ENCODE results near the gene C3orf52.

The C3orf52 gene

GRCh38 chr3:112086875-112087524 lies 811 bp downstream of the C3orf52 start:
- peak; percentile 41 for DNase-seq (ENCODE audit: low read depth)

- no peak for DNase-seq (ENCODE audit: low read depth)
Measured at GRCh38 chr3:112087746-112088145, 1.6 kb downstream of the C3orf52 start.

- no peak for DNase-seq (ENCODE audit: low read depth)
Measured at GRCh38 chr3:112088944-112089343, 2.8 kb downstream of the C3orf52 start.

GRCh38 chr3:112089956-112090886 lies 4.0 kb downstream of the C3orf52 start:
- DNase-seq (ENCODE audit: low read depth): no peak

GRCh38 chr3:112090887-112091586 lies 4.8 kb downstream of the C3orf52 start:
- DNase-seq (ENCODE audit: low read depth): no peak

GRCh38 chr3:112092496-112093179 lies 6.4 kb downstream of the C3orf52 start:
- DNase-seq (ENCODE audit: low read depth): peak; percentile 39

GRCh38 chr3:112093180-112093522 lies 7.0 kb downstream of the C3orf52 start:
- DNase-seq (ENCODE audit: low read depth): no peak

GRCh38 chr3:112095731-112096130 lies 9.5 kb downstream of the C3orf52 start:
- no peak for DNase-seq (ENCODE audit: low read depth)

- DNase-seq (ENCODE audit: low read depth): no peak
Measured at GRCh38 chr3:112096176-112096575, 10.0 kb downstream of the C3orf52 start.

GRCh38 chr3:112097378-112097777 lies 11.2 kb downstream of the C3orf52 start:
- peak; percentile 98 for DNase-seq (ENCODE audit: low read depth)

- DNase-seq (ENCODE audit: low read depth): no peak
Measured at GRCh38 chr3:112101916-112102315, 15.7 kb downstream of the C3orf52 start.

- DNase-seq (ENCODE audit: low read depth): no peak
Measured at GRCh38 chr3:112104774-112105173, 18.6 kb downstream of the C3orf52 start.

- no peak for DNase-seq (ENCODE audit: low read depth)
Measured at GRCh38 chr3:112109322-112109721, 23.1 kb downstream of the C3orf52 start.

GRCh38 chr3:112111785-112112402 lies 25.7 kb downstream of the C3orf52 start:
- peak; percentile 39 for DNase-seq (ENCODE audit: low read depth)

GRCh38 chr3:112114576-112115160 lies 28.5 kb downstream of the C3orf52 start:
- no peak for DNase-seq (ENCODE audit: low read depth)

- DNase-seq (ENCODE audit: low read depth): no peak
Measured at GRCh38 chr3:112115161-112115739, 29.1 kb downstream of the C3orf52 start.

- no peak for DNase-seq (ENCODE audit: low read depth)
Measured at GRCh38 chr3:112115806-112116383, 29.7 kb downstream of the C3orf52 start.

GRCh38 chr3:112116748-112117186 lies 30.6 kb downstream of the C3orf52 start:
- DNase-seq (ENCODE audit: low read depth): no peak

GRCh38 chr3:112117415-112117814 lies 31.2 kb downstream of the C3orf52 start:
- no peak for DNase-seq (ENCODE audit: low read depth)

- DNase-seq (ENCODE audit: low read depth): no peak
Measured at GRCh38 chr3:112117841-112118571, 31.8 kb downstream of the C3orf52 start.
